ENCODE data around the gene VWA3A.

Gene VWA3A

DNA sequence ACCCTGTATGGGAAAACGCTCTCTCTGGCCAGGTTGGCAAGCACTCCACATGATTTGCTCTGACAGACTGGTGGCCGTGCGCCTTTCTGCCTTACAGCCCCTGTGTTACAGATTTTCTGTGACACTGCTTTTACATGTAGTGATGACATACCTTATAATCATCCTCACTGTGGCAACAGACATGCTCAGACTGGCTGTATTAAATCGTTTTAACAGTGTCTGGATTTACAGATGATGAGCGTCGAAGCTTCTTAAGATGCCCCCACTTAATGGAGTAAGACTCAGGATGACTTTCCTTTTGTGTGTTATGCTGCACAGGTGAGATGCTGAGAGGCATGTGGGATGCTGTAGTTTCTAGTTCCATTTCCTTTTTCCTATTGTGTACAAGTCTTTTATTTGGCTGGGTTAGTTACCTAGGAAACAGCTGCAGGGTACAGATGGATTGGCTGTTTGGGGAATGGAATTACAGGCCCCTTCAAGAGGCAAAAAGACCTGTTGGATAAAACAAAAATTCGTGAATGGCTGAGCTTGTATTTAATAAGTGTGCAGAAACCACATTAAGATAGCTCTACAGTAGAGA lies 20.9 kb upstream of the VWA3A start:
- TF ChIP-seq CTCF (IDR thresholded peaks at IDR 0.05; ENCODE audit: insufficient read depth, low read length, poor library complexity, severe bottlenecking), result no peak
- Histone ChIP-seq H3K4me3 (replicated peaks; ENCODE audit: low read depth, low read length) (no peak overlapping the region), H3K27me3 (replicated peaks; ENCODE audit: control insufficient read depth, insufficient read depth, low read length) (no peaks in the 10 kb centered on the region), H3K36me3 (ENCODE audit: control insufficient read depth, insufficient read depth, low read length) (no peaks in the 10 kb centered on the region)
- DNase-seq (ENCODE audit: extremely low read depth, insufficient read length), result no peak

DNA sequence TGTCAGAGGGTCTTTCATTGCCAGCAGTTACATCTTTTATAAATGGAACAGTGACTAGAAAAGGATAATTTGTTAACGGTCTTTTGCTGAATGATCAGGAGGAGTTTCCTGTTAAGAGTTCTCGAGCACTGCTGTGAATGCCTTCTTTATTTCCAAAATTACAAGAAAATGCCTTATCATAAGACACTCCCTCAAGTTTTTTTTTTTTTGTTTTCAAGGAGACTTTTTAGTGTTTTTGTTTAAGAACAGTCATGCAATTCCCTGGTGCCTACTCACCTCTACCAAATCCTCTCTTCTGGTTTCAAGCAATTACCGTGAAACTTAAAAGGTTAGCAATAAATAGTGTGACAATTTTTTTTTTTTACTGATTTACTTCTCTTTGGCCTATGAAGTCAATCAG lies 19.0 kb upstream of the VWA3A start:
- TF ChIP-seq CTCF (IDR thresholded peaks at IDR 0.05; ENCODE audit: insufficient read depth, low read length, poor library complexity, severe bottlenecking), result no peak
- Histone ChIP-seq H3K4me3 (replicated peaks; ENCODE audit: low read depth, low read length) (no peak overlapping the region), H3K27me3 (replicated peaks; ENCODE audit: control insufficient read depth, insufficient read depth, low read length) (no peaks in the 10 kb centered on the region), H3K36me3 (ENCODE audit: control insufficient read depth, insufficient read depth, low read length) (no peaks in the 10 kb centered on the region)
- no peak for DNase-seq (ENCODE audit: extremely low read depth, insufficient read length)

DNA sequence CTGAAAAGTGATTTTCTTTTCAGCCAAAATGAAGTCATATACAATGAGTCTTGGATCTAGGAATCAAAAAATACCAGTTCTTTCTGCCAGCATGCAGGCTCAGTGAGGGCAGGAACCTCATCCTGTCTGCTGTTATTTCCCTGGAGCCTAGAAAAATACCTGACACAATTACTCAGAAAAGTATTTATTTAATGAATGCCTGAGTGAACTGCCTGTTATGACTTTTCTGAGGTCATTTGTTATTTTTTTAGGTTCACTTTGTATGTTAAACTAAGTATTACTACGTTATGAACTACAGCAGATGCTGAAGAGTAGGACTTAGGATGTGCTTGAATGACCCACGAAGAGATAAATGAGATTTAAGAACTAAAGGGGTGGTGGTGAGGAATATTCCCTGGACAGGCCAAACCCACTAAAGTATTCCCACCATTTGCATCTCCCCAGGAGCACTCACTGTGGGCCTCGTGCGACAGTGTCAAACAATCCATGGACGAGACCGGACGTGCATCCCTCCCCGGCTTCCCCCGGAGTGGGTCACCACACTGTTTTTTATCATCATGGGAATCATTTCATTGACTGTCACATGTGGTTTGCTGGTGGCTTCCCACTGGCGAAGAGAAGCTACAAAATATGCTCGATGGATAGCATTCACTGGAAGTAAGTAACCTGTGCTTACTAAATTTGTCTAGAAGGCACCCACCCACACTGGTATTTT lies 17.1 kb upstream of the VWA3A start:
- TF ChIP-seq CTCF (IDR thresholded peaks at IDR 0.05; ENCODE audit: insufficient read depth, low read length, poor library complexity, severe bottlenecking), result no peak
- H3K36me3 ChIP-seq (ENCODE audit: control insufficient read depth, insufficient read depth, low read length), result no peaks in the 10 kb centered on the region
- DNase-seq (ENCODE audit: extremely low read depth, insufficient read length), result no peak
- no peak overlapping the region for H3K4me3 ChIP-seq (replicated peaks; ENCODE audit: low read depth, low read length)
- H3K27me3 ChIP-seq (replicated peaks; ENCODE audit: control insufficient read depth, insufficient read depth, low read length), result no peaks in the 10 kb centered on the region

DNA sequence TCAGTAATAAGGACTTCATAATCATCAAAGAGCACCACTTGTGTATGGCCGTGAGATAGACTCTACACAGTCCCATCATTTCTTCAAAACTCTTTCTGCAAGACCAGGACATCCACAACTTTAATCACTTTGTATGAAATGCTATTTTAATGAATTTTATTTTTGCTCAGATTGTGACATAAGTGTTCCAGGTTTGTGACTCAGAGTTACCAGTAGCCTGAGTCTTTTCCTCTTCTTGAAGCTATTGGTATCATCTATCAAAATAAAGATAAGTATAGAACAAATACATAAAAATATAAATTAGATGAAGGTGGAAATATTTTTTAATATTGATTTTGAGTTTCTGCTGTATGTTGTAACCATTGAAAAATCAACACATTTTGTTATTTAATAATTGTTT lies 16.6 kb upstream of the VWA3A start:
- no peak for DNase-seq (ENCODE audit: extremely low read depth, insufficient read length)
- H3K4me3 ChIP-seq (replicated peaks; ENCODE audit: low read depth, low read length), result no peak overlapping the region
- no peak for TF ChIP-seq CTCF (IDR thresholded peaks at IDR 0.05; ENCODE audit: insufficient read depth, low read length, poor library complexity, severe bottlenecking)
- no peaks in the 10 kb centered on the region for H3K27me3 ChIP-seq (replicated peaks; ENCODE audit: control insufficient read depth, insufficient read depth, low read length)
- H3K36me3 ChIP-seq (ENCODE audit: control insufficient read depth, insufficient read depth, low read length), result no peaks in the 10 kb centered on the region

DNA sequence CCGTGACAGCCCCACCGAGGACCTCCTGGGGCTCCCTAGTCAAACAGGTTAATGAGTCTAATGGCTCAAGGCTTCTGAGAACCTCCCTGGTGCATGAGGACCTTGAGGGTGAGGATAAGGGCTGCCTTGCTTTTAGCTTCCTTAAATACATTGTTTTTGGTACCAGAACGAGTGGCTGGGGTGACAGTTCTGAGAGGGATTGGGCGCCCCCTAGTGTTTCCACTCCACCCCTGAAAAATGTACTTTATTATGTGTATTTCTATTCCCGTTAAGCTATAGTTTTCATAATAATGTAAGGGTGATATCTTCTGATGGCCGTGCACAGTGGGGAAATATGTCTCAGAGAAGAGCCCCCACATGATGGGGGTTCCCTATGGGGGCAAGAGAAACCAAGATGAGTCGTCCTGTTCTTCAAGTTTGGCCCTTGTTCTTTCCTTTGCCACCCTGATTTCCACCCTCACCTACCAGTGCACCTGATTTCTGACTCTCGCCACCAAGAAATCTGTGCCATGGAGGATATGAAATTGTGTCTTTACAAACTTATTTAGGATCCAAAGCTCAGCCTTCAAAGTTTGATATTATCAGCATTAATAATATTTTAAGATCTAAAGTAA lies 14.5 kb upstream of the VWA3A start:
- peak; percentile 39 for DNase-seq (ENCODE audit: extremely low read depth, insufficient read length)
- H3K27me3 ChIP-seq (replicated peaks; ENCODE audit: control insufficient read depth, insufficient read depth, low read length), result no peaks in the 10 kb centered on the region
- no peaks in the 10 kb centered on the region for H3K36me3 ChIP-seq (ENCODE audit: control insufficient read depth, insufficient read depth, low read length)
- no peak overlapping the region for H3K4me3 ChIP-seq (replicated peaks; ENCODE audit: low read depth, low read length)
- TF ChIP-seq CTCF (IDR thresholded peaks at IDR 0.05; ENCODE audit: insufficient read depth, low read length, poor library complexity, severe bottlenecking), result peak; percentile 73

All from GM06990 (cell line).